Natural killer cell (primary cell): ENCODE results near the gene RAC2. TPM values are rescaled to one million over a fixed set of nuclear protein-coding genes. Genes with fewer than 3 reads are reported as not detected.

Source experiments
- ATAC-seq, 3 donors: fragments of 150-1000 bp in 2 of 3; fragments of 200-7000 bp in 1 of 3; cut with Tn5 transposase; 1 replicate in 1 of 3; 2 replicates in 2 of 3; pipeline ENCODE4 v1.10.0; 2021; ENCODE audit warnings: mild to moderate bottlenecking in 2 of 3, moderate library complexity in 2 of 3
- DNase-seq, 2 donors: peaks; one replicate each; pipeline versions ENCODE4 v3.0.0 to v3.0.0-alpha.2; 2013 to 2021; ENCODE audit warnings: mixed read lengths in 1 of 2
- H3K27ac ChIP-seq: one replicate; pipeline ENCODE4 v1.5.1; 2013; ENCODE audit warnings: mild to moderate bottlenecking, low read length
- H3K27me3 ChIP-seq: one replicate; pipeline ENCODE4 v1.6.1; 2013; ENCODE audit warnings: low read length; ENCODE audit not compliant: control insufficient read depth, insufficient read depth
- H3K36me3 ChIP-seq: one replicate; pipeline ENCODE4 v1.6.1; 2013; ENCODE audit warnings: low read length; ENCODE audit not compliant: control insufficient read depth, insufficient read depth
- H3K4me1 ChIP-seq: one replicate; pipeline ENCODE4 v1.6.1; 2013; ENCODE audit warnings: low read length; ENCODE audit not compliant: control insufficient read depth, insufficient read depth
- H3K4me3 ChIP-seq: one replicate; pipeline ENCODE4 v1.5.1; 2013; ENCODE audit warnings: low read length
- H3K9me3 ChIP-seq: one replicate; pipeline ENCODE4 v1.6.1; 2013; ENCODE audit warnings: low read length; ENCODE audit not compliant: control insufficient read depth, insufficient read depth
- H3K27ac Mint-ChIP-seq, 2 donors: one replicate each; pipeline ENCODE4 v1.8.0; 2022; ENCODE audit warnings: mild to moderate bottlenecking in 2 of 2, mixed read lengths in 2 of 2, moderate library complexity in 1 of 2
- H3K27me3 Mint-ChIP-seq, 2 donors: one replicate each; pipeline ENCODE4 v1.8.0; 2022; ENCODE audit warnings: low read depth in 2 of 2, mixed read lengths in 2 of 2
- H3K36me3 Mint-ChIP-seq: one replicate; pipeline ENCODE4 v1.8.0; 2022; ENCODE audit warnings: mixed read lengths
- H3K4me1 Mint-ChIP-seq, 2 donors: one replicate each; pipeline ENCODE4 v1.8.0; 2022; ENCODE audit warnings: mixed read lengths in 2 of 2
- H3K4me3 Mint-ChIP-seq: one replicate; pipeline ENCODE4 v1.8.0; 2022; ENCODE audit warnings: mild to moderate bottlenecking, moderate library complexity, mixed read lengths
- H3K9me3 Mint-ChIP-seq, 2 donors: one replicate each; pipeline ENCODE4 v1.8.0; 2022; ENCODE audit warnings: mixed read lengths in 2 of 2
- CTCF ChIP-seq: fragments of 200-600 bp; IDR thresholded peaks from one replicate; pipeline ENCODE4 v1.8.0; 2022; ENCODE audit warnings: antibody characterized with exemption
- WGBS: methylation state at CpG from one replicate; pipeline ENCODE4 v1.1.7; 2013; ENCODE audit warnings: missing lambda C conversion rate; ENCODE audit not compliant: insufficient coverage; 5-methylcytosine and 5-hydroxymethylcytosine counted together
- intact Hi-C: fragments of 100-400 bp; cut with micrococcal nuclease; formaldehyde crosslinking; loops from one replicate; pipeline ENCODE4 v1.14.2; 2022
- total RNA-seq, 4 donors: library from RNA; stranded (reverse); fragments of 120-200 nt in 1 of 4; gene quantifications; one replicate each; pipeline versions ENCODE4 v1.2.3 to v1.2.4, GENCODE V29; 2013 to 2022

RAC2 gene
- total RNA-seq, 3 donors from 2014 or later (not counting 1 experiment from before 2014, with no cell fraction given): 647 to 744 (median 741) TPM

DNA sequence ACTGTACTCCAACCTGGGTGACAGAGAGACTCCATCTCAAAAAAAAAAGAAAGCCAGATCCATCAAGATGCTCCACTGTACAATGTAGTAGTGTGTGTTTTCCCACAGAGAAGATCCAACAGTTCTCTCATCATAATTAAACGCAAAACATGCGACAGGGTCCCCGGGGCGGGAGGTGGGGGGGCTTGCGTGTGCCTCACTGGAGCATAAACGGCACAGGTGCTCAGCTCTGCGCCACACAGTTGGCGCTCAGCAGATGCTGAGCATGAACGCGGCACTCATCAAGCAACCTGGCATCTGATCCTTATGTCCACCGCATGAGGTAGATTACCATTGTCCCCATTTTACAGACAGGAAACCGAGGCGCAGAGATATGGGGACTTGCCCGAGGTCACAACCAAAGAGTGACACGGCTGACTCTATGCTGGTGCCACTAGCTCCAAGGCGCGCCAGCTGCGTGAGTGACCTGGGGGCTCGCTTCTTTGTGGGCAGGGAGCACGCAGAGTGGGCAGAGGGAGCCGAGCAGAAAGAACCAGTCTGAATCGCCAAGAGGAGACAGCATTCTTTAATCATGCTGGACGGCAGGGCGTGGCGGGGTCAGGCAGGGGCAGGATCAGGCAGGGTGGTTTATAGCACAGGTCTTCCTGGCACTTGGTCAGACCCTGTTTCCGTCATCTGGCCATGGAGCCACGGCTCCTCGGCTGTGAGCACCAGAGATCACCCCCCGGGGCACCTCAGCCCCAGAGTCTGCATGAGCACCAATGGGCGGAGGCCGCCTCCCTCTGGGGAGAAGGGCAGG, 64.2 kb downstream of the RAC2 start:
- no peak for TF ChIP-seq CTCF
- Mint-ChIP-seq H3K27me3 (peaks cover 0 to 4% of the 10 kb centered on the region in 2 donors), H3K4me1 (peaks cover 31 to 47% of the 10 kb centered on the region in 2 donors), H3K9me3 (no peaks in the 10 kb centered on the region), H3K4me3 (no peak overlapping the region), H3K36me3 (no peaks in the 10 kb centered on the region), H3K27ac (no peak overlapping the region)
- no peaks in the 10 kb centered on the region for H3K36me3 ChIP-seq
- ATAC-seq (no peak), DNase-seq (no peak)
- peaks cover 61% of the 10 kb centered on the region for H3K4me1 ChIP-seq
- WGBS: 92% methylated on average over 31 of the region's 31 CpGs
- H3K27me3 ChIP-seq: no peaks in the 10 kb centered on the region
- H3K9me3 ChIP-seq: no peaks in the 10 kb centered on the region
- no peak overlapping the region for H3K4me3 ChIP-seq
- H3K27ac ChIP-seq: no peak overlapping the region
- intact Hi-C loops: no loop called here

DNA sequence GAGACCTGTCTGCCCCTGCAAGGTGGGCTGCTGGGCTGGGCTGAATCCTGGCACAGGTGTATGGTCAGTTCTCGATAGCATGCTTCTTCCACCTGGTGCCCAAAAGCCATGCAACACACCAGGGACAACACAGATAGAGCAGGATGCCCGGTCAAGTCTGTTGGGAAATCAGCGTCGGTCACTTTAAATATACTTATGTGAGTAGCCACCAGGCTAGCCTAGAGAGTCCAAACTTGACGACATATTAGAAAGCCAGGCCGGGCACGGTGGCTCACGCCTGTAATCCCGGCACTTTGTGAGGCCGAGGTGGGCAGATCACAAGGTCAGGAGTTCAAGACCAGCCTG, 65.0 kb downstream of the RAC2 start:
- Histone ChIP-seq H3K27ac (no peak overlapping the region), H3K27me3 (no peaks in the 10 kb centered on the region), H3K4me3 (no peak overlapping the region), H3K36me3 (no peaks in the 10 kb centered on the region), H3K9me3 (no peaks in the 10 kb centered on the region), H3K4me1 (peaks cover 54% of the 10 kb centered on the region)
- Mint-ChIP-seq H3K27me3 (peaks cover 0 to 4% of the 10 kb centered on the region in 2 donors), H3K27ac (no peak overlapping the region), H3K36me3 (no peaks in the 10 kb centered on the region), H3K9me3 (no peaks in the 10 kb centered on the region), H3K4me1 (peaks cover 27 to 43% of the 10 kb centered on the region in 2 donors), H3K4me3 (no peak overlapping the region)
- DNase-seq: no peak
- WGBS: 97% methylated on average over 10 of the region's 10 CpGs
- no peak for ATAC-seq
- TF ChIP-seq CTCF: no peak
- intact Hi-C loops: no loop called here

GRCh38 chr22:37178350-37179125, 65.5 kb downstream of the RAC2 start:
- no peak for ATAC-seq
- Histone ChIP-seq H3K27ac (no peak overlapping the region), H3K36me3 (no peaks in the 10 kb centered on the region), H3K9me3 (no peaks in the 10 kb centered on the region), H3K27me3 (no peaks in the 10 kb centered on the region), H3K4me3 (no peak overlapping the region), H3K4me1 (peaks cover 48% of the 10 kb centered on the region)
- no peak for TF ChIP-seq CTCF
- DNase-seq: no peak
- no peaks in the 10 kb centered on the region for H3K9me3 Mint-ChIP-seq
- no peak overlapping the region for H3K27ac Mint-ChIP-seq
- peaks cover 25 to 39% of the 10 kb centered on the region in 2 donors for H3K4me1 Mint-ChIP-seq
- no peaks in the 10 kb centered on the region for H3K36me3 Mint-ChIP-seq
- 86% methylated on average over 17 of the region's 17 CpGs for WGBS
- intact Hi-C loops: no loop called here
- peaks cover 0 to 4% of the 10 kb centered on the region in 2 donors for H3K27me3 Mint-ChIP-seq
- no peak overlapping the region for H3K4me3 Mint-ChIP-seq
